DOHH2 (cell line): ENCODE measurements around the gene KIF6.

Experiments
- H3F3A ChIP-seq: fragments of 200-600 bp; sonication (generic), shearing (Covaris generic); 2 replicates; pipeline ENCODE4 v1.6.0; 2016; ENCODE audit warnings: antibody characterized with exemption, mild to moderate bottlenecking; ENCODE audit not compliant: control insufficient read depth, insufficient read depth
- H3K27ac ChIP-seq: fragments of 200-600 bp; sonication (generic); 2 replicates; pipeline ENCODE4 v1.5.1; 2014; ENCODE audit warnings: low read depth, mild to moderate bottlenecking, low read length, moderate library complexity
- H3K27me3 ChIP-seq: fragments of 200-600 bp; sonication (generic); 2 replicates; pipeline ENCODE4 v1.6.1; 2014; ENCODE audit warnings: mild to moderate bottlenecking, low read length, mixed read lengths; ENCODE audit not compliant: control insufficient read depth
- H3K36me3 ChIP-seq: fragments of 200-600 bp; sonication (generic); 2 replicates; pipeline ENCODE4 v1.6.1; 2014; ENCODE audit warnings: mild to moderate bottlenecking, low read length, moderate library complexity, mixed read lengths; ENCODE audit not compliant: control insufficient read depth
- H3K4me1 ChIP-seq: fragments of 200-600 bp; sonication (generic); 2 replicates; pipeline ENCODE4 v1.6.1; 2014; ENCODE audit warnings: mild to moderate bottlenecking, low read length, mixed read lengths; ENCODE audit not compliant: control insufficient read depth
- H3K4me2 ChIP-seq: fragments of 200-600 bp; sonication (generic); 2 replicates; pipeline ENCODE4 v1.6.0; 2014; ENCODE audit warnings: mild to moderate bottlenecking, low read length, moderate library complexity
- H3K4me3 ChIP-seq: fragments of 200-600 bp; sonication (generic); 2 replicates; pipeline ENCODE4 v1.5.1; 2014; ENCODE audit warnings: mild to moderate bottlenecking, low read length, mixed read lengths
- H3K79me2 ChIP-seq: fragments of 200-600 bp; sonication (generic); 2 replicates; pipeline ENCODE4 v1.6.1; 2014; ENCODE audit warnings: mild to moderate bottlenecking, low read length, mixed read lengths; ENCODE audit not compliant: control insufficient read depth
- H3K9me2 ChIP-seq: fragments of 200-600 bp; sonication (generic); replicated peaks from 2 replicates; pipeline ENCODE4 v1.6.1; 2014; ENCODE audit warnings: mild to moderate bottlenecking, low read length, mixed read lengths; ENCODE audit not compliant: control insufficient read depth
- H3K9me3 ChIP-seq: fragments of 200-600 bp; sonication (generic); 2 replicates; pipeline ENCODE4 v1.6.1; 2014; ENCODE audit warnings: antibody characterized with exemption, low read length, mixed read lengths; ENCODE audit not compliant: control insufficient read depth, insufficient read depth
- H4K20me1 ChIP-seq: fragments of 200-600 bp; sonication (generic); 2 replicates; pipeline ENCODE4 v1.6.0; 2014; ENCODE audit warnings: low read depth, mild to moderate bottlenecking, antibody characterized with exemption, low read length, moderate library complexity; ENCODE audit not compliant: control insufficient read depth, insufficient read depth
- EZH2phosphoT487 ChIP-seq: fragments of 200-600 bp; sonication (generic); IDR thresholded peaks from 2 replicates; pipeline ENCODE4 v1.6.1; 2017; ENCODE audit warnings: borderline replicate concordance, mild to moderate bottlenecking, antibody characterized with exemption, low read length, moderate library complexity, mixed read lengths
- TF ChIP-seq, protein P1 (sequence below): fragments of 200-600 bp; sonication (generic); IDR thresholded peaks from one replicate; pipeline ENCODE4 v1.5.1; 2014; ENCODE audit warnings: antibody characterized with exemption, mild to moderate bottlenecking, low read depth, low read length; ENCODE audit not compliant: poor library complexity, severe bottlenecking

The KIF6 gene

DNA sequence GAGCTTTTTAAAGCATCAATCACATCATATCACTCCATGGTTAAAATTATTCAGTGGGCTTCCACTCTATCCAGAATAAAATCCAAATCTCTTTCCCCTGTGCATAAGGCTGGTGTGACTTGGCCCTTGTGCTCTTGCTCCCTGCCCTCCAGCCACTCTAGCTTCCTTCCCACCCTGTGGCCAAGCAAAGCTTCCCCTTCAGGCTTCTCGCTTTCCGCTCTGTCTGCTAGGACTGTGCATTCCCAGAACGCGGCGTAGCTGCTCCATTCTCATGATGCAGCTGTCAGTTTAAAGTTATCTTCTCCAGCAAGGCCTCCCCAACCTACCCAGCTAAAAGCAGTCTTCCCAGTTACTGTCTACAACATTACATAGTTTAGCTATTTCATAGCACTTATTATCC lies 383.3 kb downstream of the KIF6 start:
- H3K4me1 ChIP-seq: peaks cover 11% of the 10 kb centered on the region
- H3K4me3 ChIP-seq: no peak overlapping the region
- H3K79me2 ChIP-seq: no peaks in the 10 kb centered on the region
- H3K9me3 ChIP-seq: no peaks in the 10 kb centered on the region
- no peak for TF ChIP-seq EZH2phosphoT487
- TF ChIP-seq, protein P1, sequence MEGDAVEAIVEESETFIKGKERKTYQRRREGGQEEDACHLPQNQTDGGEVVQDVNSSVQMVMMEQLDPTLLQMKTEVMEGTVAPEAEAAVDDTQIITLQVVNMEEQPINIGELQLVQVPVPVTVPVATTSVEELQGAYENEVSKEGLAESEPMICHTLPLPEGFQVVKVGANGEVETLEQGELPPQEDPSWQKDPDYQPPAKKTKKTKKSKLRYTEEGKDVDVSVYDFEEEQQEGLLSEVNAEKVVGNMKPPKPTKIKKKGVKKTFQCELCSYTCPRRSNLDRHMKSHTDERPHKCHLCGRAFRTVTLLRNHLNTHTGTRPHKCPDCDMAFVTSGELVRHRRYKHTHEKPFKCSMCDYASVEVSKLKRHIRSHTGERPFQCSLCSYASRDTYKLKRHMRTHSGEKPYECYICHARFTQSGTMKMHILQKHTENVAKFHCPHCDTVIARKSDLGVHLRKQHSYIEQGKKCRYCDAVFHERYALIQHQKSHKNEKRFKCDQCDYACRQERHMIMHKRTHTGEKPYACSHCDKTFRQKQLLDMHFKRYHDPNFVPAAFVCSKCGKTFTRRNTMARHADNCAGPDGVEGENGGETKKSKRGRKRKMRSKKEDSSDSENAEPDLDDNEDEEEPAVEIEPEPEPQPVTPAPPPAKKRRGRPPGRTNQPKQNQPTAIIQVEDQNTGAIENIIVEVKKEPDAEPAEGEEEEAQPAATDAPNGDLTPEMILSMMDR: no peak
- no peaks in the 10 kb centered on the region for H3K36me3 ChIP-seq
- no peak overlapping the region for H3K4me2 ChIP-seq
- H3F3A ChIP-seq: no peaks in the 10 kb centered on the region
- no peak overlapping the region for H3K27ac ChIP-seq
- no peaks in the 10 kb centered on the region for H3K9me2 ChIP-seq
- no peaks in the 10 kb centered on the region for H4K20me1 ChIP-seq
- 0 out of 2 replicates have a peak, but pooled peaks cover 3% of the 10 kb centered on the region for H3K27me3 ChIP-seq

DNA sequence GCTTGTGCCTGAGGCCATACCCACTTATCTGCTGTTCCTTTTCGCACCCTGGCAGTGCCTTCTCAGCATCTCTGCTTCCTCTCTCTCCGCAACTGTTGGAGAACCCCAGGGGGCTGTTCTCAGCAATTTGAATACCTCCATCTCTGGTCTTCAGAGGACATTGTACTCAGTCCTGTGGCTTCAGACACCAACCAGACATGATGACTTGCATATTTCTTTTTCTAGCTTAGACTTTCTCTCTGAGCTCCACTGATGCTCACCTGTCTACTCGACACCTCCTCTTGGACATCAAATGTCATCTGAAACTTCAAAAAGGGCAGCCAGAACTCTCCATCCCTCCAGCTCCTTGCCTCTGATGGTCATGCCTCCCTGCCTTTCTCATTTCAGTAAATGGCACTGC lies 383.9 kb downstream of the KIF6 start:
- H3F3A ChIP-seq: no peaks in the 10 kb centered on the region
- H3K79me2 ChIP-seq: no peaks in the 10 kb centered on the region
- no peaks in the 10 kb centered on the region for H3K9me2 ChIP-seq
- 0 out of 2 replicates have a peak, but pooled peaks cover 3% of the 10 kb centered on the region for H3K27me3 ChIP-seq
- no peaks in the 10 kb centered on the region for H4K20me1 ChIP-seq
- H3K4me2 ChIP-seq: no peak overlapping the region
- H3K4me3 ChIP-seq: no peak overlapping the region
- H3K9me3 ChIP-seq: no peaks in the 10 kb centered on the region
- peaks cover 11% of the 10 kb centered on the region for H3K4me1 ChIP-seq
- H3K36me3 ChIP-seq: no peaks in the 10 kb centered on the region
- TF ChIP-seq, protein P1: no peak
- TF ChIP-seq EZH2phosphoT487: no peak
- H3K27ac ChIP-seq: no peak overlapping the region

DNA sequence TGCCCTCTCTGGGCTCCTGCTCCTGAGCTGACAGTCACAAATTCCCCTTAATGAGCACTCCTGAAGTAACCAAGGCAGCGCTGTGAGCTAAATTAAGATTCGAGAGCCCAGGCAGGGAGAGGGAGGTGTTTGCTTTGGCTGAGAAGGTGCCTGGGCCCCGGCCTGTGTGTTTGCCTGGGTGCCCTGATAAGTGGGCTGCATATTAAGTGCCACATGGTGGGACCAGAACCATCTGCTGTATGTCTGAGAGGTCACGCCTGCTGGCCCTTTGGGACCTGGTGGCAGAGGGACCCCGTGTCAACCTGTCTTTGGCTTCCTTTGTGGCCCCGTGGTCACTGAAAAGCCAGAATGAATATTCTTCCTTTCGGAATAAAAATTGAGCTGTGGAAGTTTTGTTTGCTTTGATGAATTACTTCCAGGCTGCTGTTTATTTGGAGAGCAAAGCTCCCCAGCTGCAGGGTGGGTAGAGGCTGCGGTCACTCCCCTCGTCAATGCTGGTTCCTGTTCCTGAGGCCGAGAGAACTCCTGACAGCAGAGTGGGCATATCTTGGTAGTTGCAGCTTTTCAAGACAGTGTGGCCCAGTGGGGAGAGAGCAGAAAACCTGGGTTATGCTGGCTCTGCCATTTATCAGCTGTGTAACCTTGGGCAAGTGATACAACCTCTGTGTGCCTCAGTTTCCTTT lies 385.2 kb downstream of the KIF6 start:
- Histone ChIP-seq H3K9me3 (no peaks in the 10 kb centered on the region), H3K27ac (no peak overlapping the region), H3K27me3 (0 out of 2 replicates have a peak, but pooled peaks cover 3% of the 10 kb centered on the region), H3K9me2 (no peaks in the 10 kb centered on the region), H3K4me2 (no peak overlapping the region), H3K4me3 (no peak overlapping the region), H3K4me1 (peaks cover 11% of the 10 kb centered on the region), H3K79me2 (no peaks in the 10 kb centered on the region), H3K36me3 (no peaks in the 10 kb centered on the region), H3F3A (no peaks in the 10 kb centered on the region), H4K20me1 (no peaks in the 10 kb centered on the region)
- TF ChIP-seq EZH2phosphoT487: no peak
- TF ChIP-seq, protein P1: no peak
